Measurements from ENCODE around the gene DIAPH2. TPM values are rescaled to one million over a fixed set of nuclear protein-coding genes. Genes with fewer than 3 reads are reported as not detected.

DIAPH2 gene
- total and polyA plus RNA-seq, 2 donors from 2014 or later: 2.1 to 15.0 TPM

DNA sequence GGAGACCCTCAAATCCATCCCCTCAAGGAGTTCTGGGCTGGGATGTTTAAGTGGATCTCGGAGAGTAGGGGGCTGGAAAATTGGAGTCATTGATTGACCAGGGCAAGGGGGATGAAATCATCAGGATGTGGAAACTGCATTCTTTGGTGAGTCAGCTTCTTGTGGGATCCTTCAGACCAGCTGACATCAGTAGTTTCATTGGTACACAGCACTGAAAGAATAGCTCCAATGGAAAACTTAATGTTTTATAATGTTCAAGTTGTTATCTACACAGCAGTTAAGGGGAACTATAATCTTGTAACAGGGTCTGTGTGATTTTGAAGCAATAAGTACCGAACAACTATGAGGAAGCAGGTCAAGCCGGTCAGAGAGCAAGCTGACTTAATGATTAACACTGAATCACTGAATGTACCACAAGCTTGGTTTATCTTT, 705.1 kb downstream of the DIAPH2 start:
- FAIRE-seq (no peak), DNase-seq (no peak)
- peak overlapping the region in 1 of 2 donors; percentile 69 for H3K27ac ChIP-seq (ENCODE audit: low read depth in 2 of 2, low read length in 2 of 2)
- H3K36me3 ChIP-seq (ENCODE audit: control insufficient read depth in 2 of 3, insufficient read depth in 3 of 3, low read length in 3 of 3): no peaks in the 10 kb centered on the region
- H3K4me3 ChIP-seq (ENCODE audit: low read length in 3 of 3): no peak overlapping the region
- no peaks in the 10 kb centered on the region for H3K4me1 ChIP-seq (ENCODE audit: control insufficient read depth in 2 of 3, insufficient read depth in 2 of 3, low read depth in 1 of 3, low read length in 3 of 3)
- H3K9me3 ChIP-seq (ENCODE audit: control insufficient read depth in 2 of 3, insufficient read depth in 1 of 3, low read length in 3 of 3): no peaks in the 10 kb centered on the region
- no peak overlapping the region for H3K9ac ChIP-seq (ENCODE audit: low read length in 3 of 3)
- H3K27me3 ChIP-seq (ENCODE audit: control insufficient read depth, insufficient read depth, low read length): no peaks in the 10 kb centered on the region
- TF ChIP-seq, protein P1, sequence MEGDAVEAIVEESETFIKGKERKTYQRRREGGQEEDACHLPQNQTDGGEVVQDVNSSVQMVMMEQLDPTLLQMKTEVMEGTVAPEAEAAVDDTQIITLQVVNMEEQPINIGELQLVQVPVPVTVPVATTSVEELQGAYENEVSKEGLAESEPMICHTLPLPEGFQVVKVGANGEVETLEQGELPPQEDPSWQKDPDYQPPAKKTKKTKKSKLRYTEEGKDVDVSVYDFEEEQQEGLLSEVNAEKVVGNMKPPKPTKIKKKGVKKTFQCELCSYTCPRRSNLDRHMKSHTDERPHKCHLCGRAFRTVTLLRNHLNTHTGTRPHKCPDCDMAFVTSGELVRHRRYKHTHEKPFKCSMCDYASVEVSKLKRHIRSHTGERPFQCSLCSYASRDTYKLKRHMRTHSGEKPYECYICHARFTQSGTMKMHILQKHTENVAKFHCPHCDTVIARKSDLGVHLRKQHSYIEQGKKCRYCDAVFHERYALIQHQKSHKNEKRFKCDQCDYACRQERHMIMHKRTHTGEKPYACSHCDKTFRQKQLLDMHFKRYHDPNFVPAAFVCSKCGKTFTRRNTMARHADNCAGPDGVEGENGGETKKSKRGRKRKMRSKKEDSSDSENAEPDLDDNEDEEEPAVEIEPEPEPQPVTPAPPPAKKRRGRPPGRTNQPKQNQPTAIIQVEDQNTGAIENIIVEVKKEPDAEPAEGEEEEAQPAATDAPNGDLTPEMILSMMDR (IDR thresholded peaks at IDR 0.05; ENCODE audit: borderline replicate concordance, extremely low read depth, insufficient read depth): no peak
- intact Hi-C loops (cut with DNase I): no loop called here

- H3K9ac ChIP-seq (ENCODE audit: low read length in 3 of 3): no peak overlapping the region
- TF ChIP-seq, protein P1 (IDR thresholded peaks at IDR 0.05; ENCODE audit: borderline replicate concordance, extremely low read depth, insufficient read depth): no peak
- DNase-seq (no peak), FAIRE-seq (no peak)
- no peaks in the 10 kb centered on the region for H3K4me1 ChIP-seq (ENCODE audit: control insufficient read depth in 2 of 3, insufficient read depth in 2 of 3, low read depth in 1 of 3, low read length in 3 of 3)
- no peaks in the 10 kb centered on the region for H3K27me3 ChIP-seq (ENCODE audit: control insufficient read depth, insufficient read depth, low read length)
- no peaks in the 10 kb centered on the region for H3K36me3 ChIP-seq (ENCODE audit: control insufficient read depth in 2 of 3, insufficient read depth in 3 of 3, low read length in 3 of 3)
- no peaks in the 10 kb centered on the region for H3K9me3 ChIP-seq (ENCODE audit: control insufficient read depth in 2 of 3, insufficient read depth in 1 of 3, low read length in 3 of 3)
- intact Hi-C loops (cut with DNase I): no loop called here
- no peak overlapping the region for H3K4me3 ChIP-seq (ENCODE audit: low read length in 3 of 3)
- no peak overlapping the region for H3K27ac ChIP-seq (ENCODE audit: low read depth in 2 of 2, low read length in 2 of 2)
Observed at GRCh38 chrX:97397371-97397770, 712.7 kb downstream of the DIAPH2 start.

- Histone ChIP-seq H3K9ac (ENCODE audit: low read length in 3 of 3) (no peak overlapping the region), H3K4me3 (ENCODE audit: low read length in 3 of 3) (no peak overlapping the region), H3K27ac (ENCODE audit: low read depth in 2 of 2, low read length in 2 of 2) (no peak overlapping the region), H3K36me3 (ENCODE audit: control insufficient read depth in 2 of 3, insufficient read depth in 3 of 3, low read length in 3 of 3) (no peaks in the 10 kb centered on the region), H3K27me3 (ENCODE audit: control insufficient read depth, insufficient read depth, low read length) (no peaks in the 10 kb centered on the region), H3K9me3 (ENCODE audit: control insufficient read depth in 2 of 3, insufficient read depth in 1 of 3, low read length in 3 of 3) (no peaks in the 10 kb centered on the region), H3K4me1 (ENCODE audit: control insufficient read depth in 2 of 3, insufficient read depth in 2 of 3, low read depth in 1 of 3, low read length in 3 of 3) (no peaks in the 10 kb centered on the region)
- FAIRE-seq (no peak), DNase-seq (no peak)
- intact Hi-C loops (cut with DNase I): no loop called here
- TF ChIP-seq, protein P1 (IDR thresholded peaks at IDR 0.05; ENCODE audit: borderline replicate concordance, extremely low read depth, insufficient read depth): no peak
Observed at GRCh38 chrX:97398030-97398551, 713.4 kb downstream of the DIAPH2 start.

GRCh38 chrX:97399400-97399799, 714.8 kb downstream of the DIAPH2 start:
- TF ChIP-seq, protein P1 (IDR thresholded peaks at IDR 0.05; ENCODE audit: borderline replicate concordance, extremely low read depth, insufficient read depth): no peak
- FAIRE-seq: no peak
- no peaks in the 10 kb centered on the region for H3K27me3 ChIP-seq (ENCODE audit: control insufficient read depth, insufficient read depth, low read length)
- no peak overlapping the region for H3K9ac ChIP-seq (ENCODE audit: low read length in 3 of 3)
- H3K36me3 ChIP-seq (ENCODE audit: control insufficient read depth in 2 of 3, insufficient read depth in 3 of 3, low read length in 3 of 3): no peaks in the 10 kb centered on the region
- no peaks in the 10 kb centered on the region for H3K9me3 ChIP-seq (ENCODE audit: control insufficient read depth in 2 of 3, insufficient read depth in 1 of 3, low read length in 3 of 3)
- H3K27ac ChIP-seq (ENCODE audit: low read depth in 2 of 2, low read length in 2 of 2): no peak overlapping the region
- H3K4me1 ChIP-seq (ENCODE audit: control insufficient read depth in 2 of 3, insufficient read depth in 2 of 3, low read depth in 1 of 3, low read length in 3 of 3): no peaks in the 10 kb centered on the region
- intact Hi-C loops (cut with DNase I): no loop called here
- DNase-seq: no peak
- no peak overlapping the region for H3K4me3 ChIP-seq (ENCODE audit: low read length in 3 of 3)
